NCI-H2107 treated with DMSO at 0.1 percent for 48 hours (cell line): ENCODE data around the gene IFNA21.
"Not testable (repeated sequence)": the region's sequence is repeated elsewhere in the genome, so short reads cannot be mapped to it uniquely, and the experiment has no call there.

ENCODE experiments used
- DNase-seq: peaks from one replicate; lab custom pipeline; 2025; ENCODE audit not compliant: unreplicated experiment; lab: John Stamatoyannopoulos, UW

The IFNA21 gene

DNA sequence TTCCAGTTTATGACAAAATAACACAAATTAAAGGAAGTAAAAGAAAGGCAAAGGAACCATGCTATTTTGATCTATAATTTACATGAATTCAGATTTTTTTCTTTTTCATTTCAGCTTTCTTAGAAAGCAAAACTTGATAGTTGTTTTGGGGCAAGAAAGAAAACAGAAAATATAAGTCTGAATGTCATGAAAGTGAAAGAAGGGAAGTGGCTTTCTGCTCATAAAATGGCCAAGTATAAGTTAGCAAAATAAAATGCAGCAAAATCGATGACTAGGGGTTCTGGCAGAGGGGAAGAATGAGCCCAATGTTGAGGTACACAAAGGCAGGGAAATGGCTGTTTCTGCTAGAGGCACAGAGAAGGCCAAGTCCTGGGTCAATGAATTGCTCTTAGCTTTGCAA, 21.9 kb downstream of the IFNA21 start:
- no peak for DNase-seq

DNA sequence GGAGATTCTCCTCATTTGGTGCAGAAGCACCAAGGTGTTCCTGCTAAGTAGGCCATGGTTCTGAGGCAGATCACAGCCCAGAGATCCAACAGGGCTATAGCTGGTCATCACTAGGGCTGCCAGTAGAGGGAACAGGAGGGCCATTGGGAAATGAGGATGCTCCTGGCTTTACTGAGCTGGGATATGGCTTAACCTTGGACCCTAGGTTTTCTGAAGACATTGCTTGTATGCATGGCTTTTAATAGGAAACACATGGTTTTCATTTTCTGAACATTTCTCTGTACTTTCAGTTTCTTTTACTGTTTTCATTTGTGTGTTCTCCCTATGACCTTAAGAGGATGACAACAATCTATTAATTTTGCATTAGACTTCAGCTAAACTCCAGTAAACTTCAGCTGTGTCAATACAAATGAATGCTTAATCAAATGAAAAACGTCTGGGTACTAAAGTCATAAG, 25.0 kb downstream of the IFNA21 start, which contains the start of gene IFNW1:
Gene IFNW1 (minus strand): TSS at position 406 of the 456 bp plus-strand sequence. CDS start 262 bp downstream, at position 144.
- DNase-seq = no peak

DNA sequence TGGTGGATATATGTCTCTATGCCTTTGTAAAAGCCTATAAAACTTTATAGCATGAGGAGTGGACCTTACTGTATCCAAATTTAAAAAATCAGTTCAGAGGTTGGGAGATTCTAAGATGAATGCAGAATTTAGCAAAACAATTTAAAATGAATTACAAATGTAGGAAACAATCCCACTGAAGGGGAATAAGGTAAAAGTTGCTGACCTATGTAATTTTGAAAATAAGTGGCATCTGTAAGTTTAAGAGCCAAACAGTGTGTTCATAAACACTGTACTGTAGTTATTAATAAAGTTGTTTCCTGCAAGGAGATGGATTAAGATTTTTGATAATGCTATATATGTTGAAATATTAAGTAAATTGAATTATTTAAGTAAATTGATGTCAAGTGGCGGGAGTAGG, 29.4 kb downstream of the IFNA21 start:
- DNase-seq = no peak

DNA sequence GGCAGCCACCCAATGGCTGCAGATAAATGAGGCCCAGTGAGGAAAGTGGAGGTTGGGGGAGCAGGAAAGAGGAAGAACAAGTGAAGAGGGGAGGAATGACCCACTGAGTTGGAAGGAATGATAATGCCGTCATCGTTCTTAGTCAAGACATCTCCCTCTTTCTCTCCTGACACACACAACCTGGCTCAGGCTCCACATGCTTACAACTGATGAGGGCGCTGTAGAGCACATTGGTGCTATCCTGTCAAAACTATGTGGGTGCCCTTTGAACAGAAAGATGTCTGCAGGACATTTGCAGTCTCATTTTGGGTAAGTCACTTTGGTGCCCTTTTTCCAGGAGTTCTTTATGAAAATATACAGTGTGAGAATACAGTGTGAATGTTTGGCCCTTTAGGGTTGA, 30.7 kb downstream of the IFNA21 start:
- no peak for DNase-seq

DNA sequence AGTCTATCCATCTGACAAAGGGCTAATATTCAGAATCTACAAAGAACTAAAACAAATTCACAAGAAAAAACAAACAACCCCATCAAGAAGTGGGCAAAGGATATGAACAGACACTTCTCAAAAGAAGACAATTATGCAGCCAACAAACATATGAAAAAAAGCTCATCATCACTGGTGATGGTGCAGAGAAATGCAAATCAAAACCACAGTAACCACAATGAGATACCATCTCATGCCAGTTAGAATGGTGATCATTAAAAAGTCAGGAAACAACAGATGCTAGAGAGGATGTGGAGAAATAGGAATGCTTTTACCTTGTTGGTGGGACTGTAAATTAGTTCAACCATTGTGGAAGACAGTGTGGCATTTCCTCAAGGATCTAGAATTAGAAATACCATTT, 38.3 kb downstream of the IFNA21 start:
- not testable (repeated sequence) for DNase-seq

DNA sequence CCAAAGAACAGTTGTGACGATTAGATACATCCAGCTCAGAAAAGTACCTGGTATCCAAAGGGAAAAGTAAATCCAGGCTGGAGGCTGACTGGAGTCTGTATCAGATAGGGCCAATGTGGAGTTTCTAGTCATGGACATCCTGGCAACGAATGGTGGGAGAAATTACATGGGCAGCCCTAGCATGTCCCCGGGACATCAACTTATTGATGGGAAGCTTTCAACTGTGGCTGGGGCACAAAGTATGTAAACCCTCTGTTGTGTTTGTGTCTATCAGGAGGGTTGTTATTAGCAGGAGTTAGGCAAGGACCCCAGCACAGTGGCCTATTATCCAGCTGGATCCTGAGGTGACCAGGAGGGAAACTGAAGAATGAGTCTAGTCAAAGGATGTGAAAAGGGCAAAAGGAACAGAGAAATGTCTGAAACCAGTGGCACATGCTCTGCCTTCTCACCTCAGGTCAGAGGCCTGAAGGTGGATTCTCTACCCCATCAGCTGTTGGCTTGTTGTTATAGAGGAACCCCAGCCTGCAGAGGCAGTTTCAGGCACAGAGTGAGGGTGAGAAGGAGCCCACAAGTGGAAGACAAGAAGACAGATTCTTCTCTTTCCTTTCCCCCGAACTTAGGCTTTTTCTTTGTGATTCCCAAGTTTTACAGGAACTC, 44.7 kb downstream of the IFNA21 start:
- no peak for DNase-seq

DNA sequence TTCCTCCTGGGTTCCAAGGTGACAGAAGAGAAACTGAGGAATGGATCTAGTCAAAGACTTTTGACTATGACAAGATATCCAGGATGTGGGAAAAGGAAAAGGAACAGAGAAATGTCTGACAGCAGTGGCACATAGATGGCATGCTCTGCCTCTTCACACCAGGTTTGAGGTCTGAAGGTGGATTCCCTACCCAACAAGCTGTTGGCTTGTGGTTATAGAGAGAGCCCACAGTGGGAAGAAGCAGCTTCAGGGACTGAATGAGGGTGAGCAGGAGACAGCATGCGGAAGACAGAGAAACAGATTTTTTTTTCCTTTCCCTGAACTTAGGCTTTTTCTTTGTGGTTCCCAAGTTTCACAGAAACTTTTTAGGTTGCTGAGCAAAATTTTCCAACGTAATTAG, 45.4 kb downstream of the IFNA21 start:
- DNase-seq = no peak

DNA sequence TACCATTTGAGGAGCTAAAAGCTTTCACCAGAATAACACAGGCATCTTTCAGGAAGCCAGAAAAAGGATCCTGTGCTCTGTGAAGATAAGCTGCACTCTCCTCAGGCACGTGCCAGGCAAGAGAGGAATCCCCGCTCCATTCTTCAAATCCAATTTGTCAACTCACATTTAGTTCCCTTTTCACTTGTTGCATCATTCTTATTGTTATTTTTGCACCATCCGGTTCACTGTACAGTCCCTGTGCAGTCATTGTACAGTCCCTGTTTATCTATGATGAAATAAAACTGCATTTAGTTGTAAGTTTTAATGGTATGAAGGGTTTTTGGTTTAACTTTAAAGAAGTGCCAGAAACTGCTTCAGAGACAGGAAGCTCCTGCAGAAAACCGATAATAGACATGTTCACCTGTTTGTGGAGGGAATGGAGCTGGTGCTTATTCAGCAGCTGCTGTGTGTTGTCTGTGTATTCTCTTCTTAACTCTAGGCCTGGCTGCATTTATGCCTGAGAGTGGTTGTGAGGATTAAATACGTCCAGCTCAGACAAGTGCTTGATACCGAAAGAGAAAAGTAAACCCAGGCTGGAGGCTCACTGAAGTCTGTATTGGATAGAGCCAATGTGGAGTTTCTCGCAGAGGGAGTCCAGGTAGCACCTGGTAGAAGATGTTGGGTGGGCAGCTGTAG, 47.2 kb downstream of the IFNA21 start:
- DNase-seq = peak; percentile 64
